ENCODE measurements around the gene PCED1B.

Gene PCED1B

GRCh38 chr12:47067771-47068431 is 11.5 kb upstream of the PCED1B start:
- DNase-seq (ENCODE audit: low read depth in 2 of 2), result no peak

GRCh38 chr12:47068539-47068938 is 10.9 kb upstream of the PCED1B start:
- no peak for DNase-seq (ENCODE audit: low read depth in 2 of 2)

GRCh38 chr12:47070310-47070709 is 9.1 kb upstream of the PCED1B start:
- DNase-seq (ENCODE audit: low read depth in 2 of 2), result no peak

GRCh38 chr12:47071241-47071852 is 8.1 kb upstream of the PCED1B start:
- no peak for DNase-seq (ENCODE audit: low read depth in 2 of 2)

GRCh38 chr12:47073951-47074350 is 5.5 kb upstream of the PCED1B start:
- DNase-seq (ENCODE audit: low read depth in 2 of 2), result no peak

GRCh38 chr12:47074757-47075156 is 4.7 kb upstream of the PCED1B start:
- no peak for DNase-seq (ENCODE audit: low read depth in 2 of 2)

- DNase-seq (ENCODE audit: low read depth in 2 of 2), result no peak
Measured at GRCh38 chr12:47075192-47076084, 4.0 kb upstream of the PCED1B start.

- DNase-seq (ENCODE audit: low read depth in 2 of 2), result no peak
Measured at GRCh38 chr12:47077206-47078085, 2.0 kb upstream of the PCED1B start.

GRCh38 chr12:47078086-47078395 is 1.4 kb upstream of the PCED1B start:
- no peak for DNase-seq (ENCODE audit: low read depth in 2 of 2)

- DNase-seq (ENCODE audit: low read depth in 2 of 2), result peak in 1 of 2 donors; percentile 20
Measured at GRCh38 chr12:47078733-47079467, 521 bp upstream of the PCED1B start.

- peak in 1 of 2 donors; percentile 20 for DNase-seq (ENCODE audit: low read depth in 2 of 2)
Measured at GRCh38 chr12:47079981-47080724, 732 bp downstream of the PCED1B start.

GRCh38 chr12:47080725-47081502 is 1.5 kb downstream of the PCED1B start:
- peak; percentile 55 to 59 for DNase-seq (ENCODE audit: low read depth in 2 of 2)

- no peak for DNase-seq (ENCODE audit: low read depth in 2 of 2)
Measured at GRCh38 chr12:47082283-47082682, 2.9 kb downstream of the PCED1B start.

GRCh38 chr12:47082796-47083621 is 3.6 kb downstream of the PCED1B start:
- DNase-seq (ENCODE audit: low read depth in 2 of 2), result no peak

GRCh38 chr12:47084172-47084571 is 4.8 kb downstream of the PCED1B start:
- DNase-seq (ENCODE audit: low read depth in 2 of 2), result no peak

GRCh38 chr12:47085815-47086252 is 6.4 kb downstream of the PCED1B start:
- DNase-seq (ENCODE audit: low read depth in 2 of 2), result peak in 1 of 2 donors; percentile 36

GRCh38 chr12:47087088-47087688 is 7.8 kb downstream of the PCED1B start:
- DNase-seq (ENCODE audit: low read depth in 2 of 2), result no peak

All from stimulated activated CD4-positive, alpha-beta T cell treated with anti-CD3 and anti-CD28 coated beads, Interleukin-4, amount 100 ng/mL, for 48 hours (primary cell).